ENCODE measurements around the gene VSIG10L2. TPM values are rescaled to one million over a fixed set of nuclear protein-coding genes. Genes with fewer than 3 reads are reported as not detected.

The VSIG10L2 gene
- total RNA-seq, 1 experiment from 2014 or later: 0.02 TPM

GRCh38 chr11:125926682-125927081 lies 19.2 kb upstream of the VSIG10L2 start:
- DNase-seq (ENCODE audit: extremely low read depth, low read depth): no peak

GRCh38 chr11:125929445-125930075 lies 16.3 kb upstream of the VSIG10L2 start:
- no peak for DNase-seq (ENCODE audit: extremely low read depth, low read depth)

GRCh38 chr11:125930076-125930450 lies 15.8 kb upstream of the VSIG10L2 start:
- DNase-seq (ENCODE audit: extremely low read depth, low read depth): no peak

GRCh38 chr11:125931116-125931515 lies 14.7 kb upstream of the VSIG10L2 start:
- DNase-seq (ENCODE audit: extremely low read depth, low read depth): no peak

GRCh38 chr11:125931668-125932067 lies 14.2 kb upstream of the VSIG10L2 start:
- no peak for DNase-seq (ENCODE audit: extremely low read depth, low read depth)

GRCh38 chr11:125932301-125932700 lies 13.5 kb upstream of the VSIG10L2 start:
- no peak for DNase-seq (ENCODE audit: extremely low read depth, low read depth)

- DNase-seq (ENCODE audit: extremely low read depth, low read depth): no peak
Observed at GRCh38 chr11:125933030-125933813, 12.6 kb upstream of the VSIG10L2 start.

GRCh38 chr11:125934473-125934872 lies 11.4 kb upstream of the VSIG10L2 start:
- DNase-seq (ENCODE audit: extremely low read depth, low read depth): no peak

GRCh38 chr11:125935056-125935455 lies 10.8 kb upstream of the VSIG10L2 start:
- no peak for DNase-seq (ENCODE audit: extremely low read depth, low read depth)

GRCh38 chr11:125935618-125936199 lies 10.1 kb upstream of the VSIG10L2 start:
- no peak for DNase-seq (ENCODE audit: extremely low read depth, low read depth)

GRCh38 chr11:125938418-125938817 lies 7.4 kb upstream of the VSIG10L2 start:
- no peak for DNase-seq (ENCODE audit: extremely low read depth, low read depth)

- DNase-seq (ENCODE audit: extremely low read depth, low read depth): no peak
Observed at GRCh38 chr11:125939081-125939521, 6.7 kb upstream of the VSIG10L2 start.

- no peak for DNase-seq (ENCODE audit: extremely low read depth, low read depth)
Observed at GRCh38 chr11:125940145-125940544, 5.7 kb upstream of the VSIG10L2 start.

- DNase-seq (ENCODE audit: extremely low read depth, low read depth): no peak
Observed at GRCh38 chr11:125941267-125941618, 4.6 kb upstream of the VSIG10L2 start.

- DNase-seq (ENCODE audit: extremely low read depth, low read depth): peak; percentile 22
Observed at GRCh38 chr11:125941619-125942611, 3.9 kb upstream of the VSIG10L2 start.

- DNase-seq (ENCODE audit: extremely low read depth, low read depth): no peak
Observed at GRCh38 chr11:125942771-125943428, 2.9 kb upstream of the VSIG10L2 start.

- DNase-seq (ENCODE audit: extremely low read depth, low read depth): no peak
Observed at GRCh38 chr11:125943661-125944349, 2.0 kb upstream of the VSIG10L2 start.

GRCh38 chr11:125944350-125945010 lies 1.4 kb upstream of the VSIG10L2 start:
- DNase-seq (ENCODE audit: extremely low read depth, low read depth): no peak
